ENCODE measurements around the gene PTPRD. TPM values are rescaled to one million over a fixed set of nuclear protein-coding genes. Genes with fewer than 3 reads are reported as not detected.

Gene PTPRD
- total RNA-seq, 1 experiment from 2014 or later = not detected

GRCh38 chr9:10512144-10512543 lies 100.7 kb downstream of the PTPRD start:
- no peak overlapping the region for H3K4me3 ChIP-seq (ENCODE audit: low read depth in 2 of 2, low read length in 2 of 2)
- H3K36me3 ChIP-seq (ENCODE audit: control insufficient read depth, insufficient read depth, low read length) = no peaks in the 10 kb centered on the region
- TF ChIP-seq SIN3A (IDR thresholded peaks at IDR 0.05; ENCODE audit: borderline replicate concordance, insufficient read depth, low read depth, low read length) = no peak
- TF ChIP-seq TCF7L2 (IDR thresholded peaks at IDR 0.05; ENCODE audit: low read depth, low read length) = no peak
- no peak for TF ChIP-seq REST (IDR thresholded peaks at IDR 0.05; ENCODE audit: insufficient read depth in 1 of 2, low read depth in 2 of 2, low read length in 1 of 2)
- no peak for TF ChIP-seq POLR2AphosphoS5 (IDR thresholded peaks at IDR 0.05; ENCODE audit: low read depth, low read length)
- TF ChIP-seq CTCF (IDR thresholded peaks at IDR 0.05) = no peak
- H3K27ac ChIP-seq (ENCODE audit: low read length) = no peak overlapping the region
- intact Hi-C loops (cut with micrococcal nuclease; ENCODE audit: unreplicated experiment) = no loop called here
- ChIA-PET POLR2A (no interaction called here), CTCF (no interaction called here)
- no TSS peak for BruUV-seq (replicated peaks)
- no peaks in the 10 kb centered on the region for H3K4me1 ChIP-seq (ENCODE audit: control insufficient read depth, insufficient read depth, low read length)
- DNase-seq (ENCODE audit: low read depth, low spot score) (no peak), ATAC-seq (no peak)
- in situ Hi-C loops (cut with HindIII; ENCODE audit: low pct_unique_long_range_greater_than_20kb, low sequenced_read_pairs) = no loop called here
- H3K27me3 ChIP-seq (ENCODE audit: control insufficient read depth, insufficient read depth, low read length) = no peaks in the 10 kb centered on the region
- H3K9me3 ChIP-seq (ENCODE audit: control insufficient read depth, insufficient read depth, low read depth, low read length) = no peaks in the 10 kb centered on the region

GRCh38 chr9:10488937-10489336 lies 123.9 kb downstream of the PTPRD start:
- Histone ChIP-seq H3K4me1 (ENCODE audit: control insufficient read depth, insufficient read depth, low read length) (no peaks in the 10 kb centered on the region), H3K9me3 (ENCODE audit: control insufficient read depth, insufficient read depth, low read depth, low read length) (no peaks in the 10 kb centered on the region), H3K27me3 (ENCODE audit: control insufficient read depth, insufficient read depth, low read length) (no peaks in the 10 kb centered on the region), H3K36me3 (ENCODE audit: control insufficient read depth, insufficient read depth, low read length) (no peaks in the 10 kb centered on the region), H3K27ac (ENCODE audit: low read length) (no peak overlapping the region), H3K4me3 (ENCODE audit: low read depth in 2 of 2, low read length in 2 of 2) (no peak overlapping the region)
- ChIA-PET CTCF (no interaction called here), POLR2A (no interaction called here)
- no peak for TF ChIP-seq POLR2AphosphoS5 (IDR thresholded peaks at IDR 0.05; ENCODE audit: low read depth, low read length)
- TF ChIP-seq REST (IDR thresholded peaks at IDR 0.05; ENCODE audit: insufficient read depth in 1 of 2, low read depth in 2 of 2, low read length in 1 of 2) = no peak
- no peak for TF ChIP-seq TCF7L2 (IDR thresholded peaks at IDR 0.05; ENCODE audit: low read depth, low read length)
- TF ChIP-seq SIN3A (IDR thresholded peaks at IDR 0.05; ENCODE audit: borderline replicate concordance, insufficient read depth, low read depth, low read length) = no peak
- TF ChIP-seq CTCF (IDR thresholded peaks at IDR 0.05) = no peak
- intact Hi-C loops (cut with micrococcal nuclease; ENCODE audit: unreplicated experiment) = no loop called here
- no TSS peak for BruUV-seq (replicated peaks)
- DNase-seq (ENCODE audit: low read depth, low spot score) = no peak
- in situ Hi-C loops (cut with HindIII; ENCODE audit: low pct_unique_long_range_greater_than_20kb, low sequenced_read_pairs) = no loop called here
- no peak for ATAC-seq
